Measurements from ENCODE around the gene MAP2.

DNA sequence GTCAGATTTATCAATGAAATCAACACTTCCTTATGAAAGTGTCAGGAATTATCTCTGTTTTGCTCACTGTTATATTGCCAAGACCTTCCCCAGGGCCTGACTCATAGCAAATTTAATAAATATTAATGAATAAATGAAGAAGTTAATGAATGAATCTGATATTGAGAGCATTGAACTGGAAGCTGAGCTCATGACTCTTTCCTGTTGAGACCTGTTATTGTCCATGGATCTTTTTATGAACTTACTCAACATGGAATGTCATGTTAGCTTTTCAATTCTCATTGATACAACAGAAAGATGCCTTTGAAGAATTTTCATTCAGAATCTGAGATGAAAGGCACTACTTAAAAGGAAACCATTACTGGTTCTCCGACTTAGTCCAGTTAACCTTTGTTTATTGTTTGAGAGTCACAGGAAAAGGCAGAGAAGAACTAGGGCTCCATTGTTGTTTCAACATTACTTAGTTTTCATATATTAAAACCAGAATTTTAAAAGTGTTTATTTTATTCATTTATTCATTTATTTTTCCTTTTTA, 257.4 kb downstream of the MAP2 start:
- TF ChIP-seq POLR2A (IDR thresholded peaks at IDR 0.05; ENCODE audit: low read depth, low read length) (no peak), POLR2AphosphoS5 (IDR thresholded peaks at IDR 0.05; ENCODE audit: low read depth, low read length) (no peak), TAF1 (IDR thresholded peaks at IDR 0.05; ENCODE audit: low read depth, low read length) (no peak), PAX5 (IDR thresholded peaks at IDR 0.05; ENCODE audit: insufficient read depth, low read length, severe bottlenecking) (no peak)

All from GM12891 (cell line).